Endothelial cell (in vitro differentiated cells): Measurements from ENCODE around the gene SIL1. TPM values are rescaled to one million over a fixed set of nuclear protein-coding genes. Genes with fewer than 3 reads are reported as not detected.
"Not testable (repeated sequence)": the region's sequence is repeated elsewhere in the genome, so short reads cannot be mapped to it uniquely, and the experiment has no call there.

Experiments
- DNase-seq: peaks from one replicate; pipeline ENCODE4 v3.0.0; 2021; ENCODE audit warnings: low spot score
- H3K27ac Mint-ChIP-seq: one replicate; pipeline ENCODE4 v1.8.0; 2021; ENCODE audit warnings: mixed read lengths, inconsistent platforms; ENCODE audit not compliant: unreplicated experiment
- H3K27me3 Mint-ChIP-seq: one replicate; pipeline ENCODE4 v1.8.0; 2021; ENCODE audit warnings: mild to moderate bottlenecking, moderate library complexity, mixed read lengths, inconsistent platforms; ENCODE audit not compliant: unreplicated experiment
- H3K36me3 Mint-ChIP-seq: one replicate; pipeline ENCODE4 v1.8.0; 2021; ENCODE audit warnings: mild to moderate bottlenecking, low read depth, mixed read lengths, inconsistent platforms; ENCODE audit not compliant: unreplicated experiment
- H3K4me1 Mint-ChIP-seq: one replicate; pipeline ENCODE4 v1.8.0; 2021; ENCODE audit warnings: mild to moderate bottlenecking, mixed read lengths, inconsistent platforms; ENCODE audit not compliant: unreplicated experiment
- H3K4me3 Mint-ChIP-seq: one replicate; pipeline ENCODE4 v1.8.0; 2021; ENCODE audit warnings: mild to moderate bottlenecking, mixed read lengths, inconsistent platforms; ENCODE audit not compliant: unreplicated experiment
- H3K9me3 Mint-ChIP-seq: one replicate; pipeline ENCODE4 v1.8.0; 2021; ENCODE audit warnings: mixed read lengths, inconsistent platforms; ENCODE audit not compliant: unreplicated experiment
- total RNA-seq: library from RNA; stranded (reverse); fragmentation: NEBNext Ultra II Directional; extraction: Animal tissue kit (Norgen Biotek cat#: 25700); gene quantifications from one replicate; pipeline ENCODE4 v1.2.1, GENCODE V29; 2021; ENCODE audit not compliant: unreplicated experiment
- TF ChIP-seq, protein P1 (sequence below): fragments of 200-600 bp; sonication (generic); IDR thresholded peaks from one replicate; pipeline ENCODE4 v1.5.0; 2021; ENCODE audit warnings: antibody characterized with exemption; ENCODE audit not compliant: unreplicated experiment

The SIL1 gene
- total RNA-seq, 1 donor from 2014 or later = 35.6 TPM

DNA sequence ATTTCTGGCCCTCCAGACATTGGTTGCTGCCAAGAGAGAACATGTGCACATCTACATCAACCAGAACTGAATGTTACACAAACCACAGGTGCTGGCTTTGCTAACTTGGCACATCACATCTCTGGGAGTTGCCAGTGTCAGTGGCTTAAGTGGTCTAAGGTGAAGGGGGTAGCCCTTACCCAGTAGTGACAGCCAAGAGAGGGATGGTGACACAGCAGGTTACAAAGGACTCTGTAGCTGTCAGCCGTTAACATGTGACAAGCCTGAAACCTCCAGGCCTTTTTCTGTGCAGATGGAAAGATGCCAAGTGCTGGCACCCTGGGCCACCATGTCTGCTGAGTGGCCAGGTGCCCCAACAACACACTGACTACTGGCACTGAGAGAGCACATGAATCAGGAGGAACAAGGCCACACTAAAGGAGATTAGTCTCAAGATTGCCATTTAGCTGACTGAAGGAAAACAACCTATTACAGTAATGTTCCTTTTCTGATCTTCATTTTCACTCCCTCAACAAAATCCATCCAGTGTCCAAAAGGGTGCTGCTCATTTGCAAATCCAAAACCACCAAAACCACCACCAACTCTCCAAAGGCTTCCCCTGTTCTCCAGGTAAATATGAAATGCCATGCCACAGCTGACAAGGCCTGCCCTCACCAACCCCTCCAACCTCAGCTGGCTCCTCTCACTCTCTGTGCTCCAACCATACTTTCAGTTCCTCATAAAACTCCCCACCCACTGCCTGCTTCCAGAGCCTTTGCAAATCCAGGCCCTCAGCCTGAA is 20.2 kb downstream of the SIL1 start:
- peak overlapping the region; percentile 12 for H3K27ac Mint-ChIP-seq
- H3K27me3 Mint-ChIP-seq = peaks cover 9% of the 10 kb centered on the region
- no peaks in the 10 kb centered on the region for H3K36me3 Mint-ChIP-seq
- no peaks in the 10 kb centered on the region for H3K9me3 Mint-ChIP-seq
- peaks cover 12% of the 10 kb centered on the region for H3K4me1 Mint-ChIP-seq
- peak overlapping the region; percentile 1 for H3K4me3 Mint-ChIP-seq
- no peak for DNase-seq
- TF ChIP-seq, protein P1, sequence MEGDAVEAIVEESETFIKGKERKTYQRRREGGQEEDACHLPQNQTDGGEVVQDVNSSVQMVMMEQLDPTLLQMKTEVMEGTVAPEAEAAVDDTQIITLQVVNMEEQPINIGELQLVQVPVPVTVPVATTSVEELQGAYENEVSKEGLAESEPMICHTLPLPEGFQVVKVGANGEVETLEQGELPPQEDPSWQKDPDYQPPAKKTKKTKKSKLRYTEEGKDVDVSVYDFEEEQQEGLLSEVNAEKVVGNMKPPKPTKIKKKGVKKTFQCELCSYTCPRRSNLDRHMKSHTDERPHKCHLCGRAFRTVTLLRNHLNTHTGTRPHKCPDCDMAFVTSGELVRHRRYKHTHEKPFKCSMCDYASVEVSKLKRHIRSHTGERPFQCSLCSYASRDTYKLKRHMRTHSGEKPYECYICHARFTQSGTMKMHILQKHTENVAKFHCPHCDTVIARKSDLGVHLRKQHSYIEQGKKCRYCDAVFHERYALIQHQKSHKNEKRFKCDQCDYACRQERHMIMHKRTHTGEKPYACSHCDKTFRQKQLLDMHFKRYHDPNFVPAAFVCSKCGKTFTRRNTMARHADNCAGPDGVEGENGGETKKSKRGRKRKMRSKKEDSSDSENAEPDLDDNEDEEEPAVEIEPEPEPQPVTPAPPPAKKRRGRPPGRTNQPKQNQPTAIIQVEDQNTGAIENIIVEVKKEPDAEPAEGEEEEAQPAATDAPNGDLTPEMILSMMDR = no peak

DNA sequence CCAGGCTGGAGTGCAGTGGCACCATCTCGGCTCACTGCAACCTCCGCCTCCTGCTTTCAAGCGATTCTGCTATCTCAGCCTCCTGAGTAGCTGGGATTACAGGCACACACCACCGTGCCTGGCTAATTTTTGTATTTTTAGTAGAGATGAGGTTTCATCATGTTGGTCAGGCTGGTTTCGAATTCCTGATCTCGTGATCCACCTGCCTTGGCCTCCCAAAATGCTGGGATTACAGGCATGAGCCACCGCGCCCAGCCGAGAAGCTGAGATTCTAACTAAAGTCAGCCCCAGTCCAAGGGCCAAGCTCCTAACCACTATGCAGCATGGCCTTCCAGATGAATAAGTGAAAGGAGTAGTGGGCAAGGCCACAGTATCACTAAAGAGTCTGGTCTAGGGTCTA is 20.9 kb downstream of the SIL1 start:
- DNase-seq, H3K36me3 Mint-ChIP-seq, H3K27ac Mint-ChIP-seq, H3K9me3 Mint-ChIP-seq, H3K4me3 Mint-ChIP-seq, H3K27me3 Mint-ChIP-seq: not testable (repeated sequence)
- peaks cover 12% of the 10 kb centered on the region for H3K4me1 Mint-ChIP-seq

GRCh38 chr5:139174382-139174781 is 23.8 kb downstream of the SIL1 start:
- H3K27me3 Mint-ChIP-seq, H3K9me3 Mint-ChIP-seq, H3K4me3 Mint-ChIP-seq, DNase-seq, H3K36me3 Mint-ChIP-seq, H3K27ac Mint-ChIP-seq: not testable (repeated sequence)
- peaks cover 12% of the 10 kb centered on the region for H3K4me1 Mint-ChIP-seq

- no peaks in the 10 kb centered on the region for H3K27me3 Mint-ChIP-seq
- peaks cover 7% of the 10 kb centered on the region for H3K36me3 Mint-ChIP-seq
- H3K9me3 Mint-ChIP-seq = peaks cover 5% of the 10 kb centered on the region
- no peak overlapping the region for H3K27ac Mint-ChIP-seq
- DNase-seq = no peak
- H3K4me3 Mint-ChIP-seq = no peak overlapping the region
- TF ChIP-seq, protein P1 = no peak
- H3K4me1 Mint-ChIP-seq = peaks cover 8% of the 10 kb centered on the region
These were observed 26.3 kb downstream of the SIL1 start for GRCh38 chr5:139171779-139172404.

- H3K4me3 Mint-ChIP-seq = no peak overlapping the region
- peaks cover 5% of the 10 kb centered on the region for H3K9me3 Mint-ChIP-seq
- H3K27me3 Mint-ChIP-seq = peaks cover 1% of the 10 kb centered on the region
- TF ChIP-seq, protein P1 = no peak
- DNase-seq = no peak
- H3K27ac Mint-ChIP-seq = peak overlapping the region; percentile 19
- peaks cover 24% of the 10 kb centered on the region for H3K4me1 Mint-ChIP-seq
- peaks cover 7% of the 10 kb centered on the region for H3K36me3 Mint-ChIP-seq
These were observed 30.0 kb downstream of the SIL1 start for GRCh38 chr5:139167952-139168720.
